CD14-positive monocyte (primary cell): ENCODE data around the gene CDIP1. TPM values are rescaled to one million over a fixed set of nuclear protein-coding genes. Genes with fewer than 3 reads are reported as not detected.

Source experiments
- DNase-seq, 3 donors: peaks; one replicate each; pipeline ENCODE4 v3.0.0-alpha.2; 2011 to 2022
- H2AFZ ChIP-seq: 2 replicates; pipeline ENCODE4 v1.6.0; 2012; ENCODE audit warnings: mild to moderate bottlenecking, low read depth, low read length, inconsistent platforms; ENCODE audit not compliant: insufficient read depth, poor library complexity, severe bottlenecking
- H3K27ac ChIP-seq, 2 donors: 1 replicate in 1 of 2; 2 replicates in 1 of 2; pipeline ENCODE4 v1.5.1; 2012 to 2013; ENCODE audit warnings: low read length in 2 of 2, control low read depth in 1 of 2, inconsistent platforms in 1 of 2, low read depth in 1 of 2, mild to moderate bottlenecking in 1 of 2
- H3K27me3 ChIP-seq, 2 donors: one replicate each; pipeline versions ENCODE4 v1.6.0 to v1.6.1; 2011 to 2013; ENCODE audit warnings: low read length in 2 of 2; ENCODE audit not compliant: control insufficient read depth in 2 of 2, insufficient read depth in 2 of 2
- H3K36me3 ChIP-seq, 2 donors: replicated peaks in 1 of 2; 1 replicate in 1 of 2; 2 replicates in 1 of 2; pipeline versions ENCODE4 v1.5.1 to v1.6.1; 2012 to 2013; ENCODE audit warnings: low read length in 2 of 2, control low read depth in 1 of 2, inconsistent platforms in 1 of 2, mild to moderate bottlenecking in 1 of 2; ENCODE audit not compliant: insufficient read depth in 2 of 2, control insufficient read depth in 1 of 2
- H3K4me1 ChIP-seq, 2 donors: 1 replicate in 1 of 2; 2 replicates in 1 of 2; pipeline versions ENCODE4 v1.5.1 to v1.6.1; 2012 to 2013; ENCODE audit warnings: low read length in 2 of 2, control low read depth in 1 of 2, inconsistent platforms in 1 of 2, mild to moderate bottlenecking in 1 of 2, moderate library complexity in 1 of 2; ENCODE audit not compliant: insufficient read depth in 2 of 2, control insufficient read depth in 1 of 2
- H3K4me2 ChIP-seq: replicated peaks from 2 replicates; pipeline ENCODE3; 2012; ENCODE audit warnings: low read length, moderate library complexity, mild to moderate bottlenecking; ENCODE audit not compliant: poor library complexity, severe bottlenecking; ENCODE audit errors: extremely low read depth
- H3K4me3 ChIP-seq, 3 experiments: fragments of 200-600 bp in 1 of 3; sonication (generic) in 1 of 3; replicated peaks in 1 of 3; 1 replicate in 2 of 3; 2 replicates in 1 of 3; pipeline ENCODE4 v1.5.1; 2011 to 2013; ENCODE audit warnings: low read length in 3 of 3, mild to moderate bottlenecking in 3 of 3, control low read depth in 2 of 3, low read depth in 2 of 3, inconsistent platforms in 1 of 3, moderate library complexity in 1 of 3
- H3K79me2 ChIP-seq: 2 replicates; pipeline ENCODE4 v1.6.0; 2012; ENCODE audit warnings: mild to moderate bottlenecking, control low read depth, inconsistent platforms, low read length, moderate library complexity; ENCODE audit not compliant: insufficient read depth
- H3K9ac ChIP-seq: 2 replicates; pipeline ENCODE4 v1.6.0; 2017; ENCODE audit warnings: low read length, mild to moderate bottlenecking; ENCODE audit not compliant: insufficient read depth, poor library complexity, severe bottlenecking
- H3K9me3 ChIP-seq, 2 donors: replicated peaks in 1 of 2; 1 replicate in 1 of 2; 2 replicates in 1 of 2; pipeline versions ENCODE4 v1.5.1 to v1.6.1; 2012 to 2013; ENCODE audit warnings: low read length in 2 of 2, control low read depth in 1 of 2; ENCODE audit not compliant: control insufficient read depth in 1 of 2, insufficient read depth in 1 of 2
- H4K20me1 ChIP-seq: 2 replicates; pipeline ENCODE4 v1.6.0; 2012; ENCODE audit warnings: mild to moderate bottlenecking, low read length, control low read depth, moderate library complexity; ENCODE audit not compliant: insufficient read depth
- H3K27ac Mint-ChIP-seq, 7 donors: one replicate each; pipeline ENCODE4 v1.8.0; 2020; ENCODE audit warnings: mild to moderate bottlenecking in 7 of 7, mixed read lengths in 7 of 7, moderate library complexity in 6 of 7, inconsistent platforms in 2 of 7
- H3K27me3 Mint-ChIP-seq, 3 donors: one replicate each; pipeline ENCODE4 v1.8.0; 2021 to 2022; ENCODE audit warnings: low read depth in 3 of 3, mild to moderate bottlenecking in 3 of 3, mixed read lengths in 3 of 3, moderate library complexity in 3 of 3, inconsistent platforms in 1 of 3
- H3K36me3 Mint-ChIP-seq, 2 donors: one replicate each; pipeline ENCODE4 v1.8.0; 2020; ENCODE audit warnings: mixed read lengths in 2 of 2, inconsistent platforms in 1 of 2, mild to moderate bottlenecking in 1 of 2
- H3K4me1 Mint-ChIP-seq: one replicate; pipeline ENCODE4 v1.8.0; 2020; ENCODE audit warnings: mild to moderate bottlenecking, mixed read lengths
- H3K4me3 Mint-ChIP-seq, 2 donors: one replicate each; pipeline ENCODE4 v1.8.0; 2020; ENCODE audit warnings: mild to moderate bottlenecking in 2 of 2, mixed read lengths in 2 of 2, moderate library complexity in 1 of 2
- H3K9me3 Mint-ChIP-seq, 7 donors: one replicate each; pipeline ENCODE4 v1.8.0; 2020 to 2022; ENCODE audit warnings: mixed read lengths in 7 of 7, mild to moderate bottlenecking in 6 of 7, moderate library complexity in 6 of 7, inconsistent platforms in 2 of 7
- CTCF ChIP-seq: fragments of 200-600 bp; IDR thresholded peaks from one replicate; pipeline ENCODE4 v1.8.0; 2022; ENCODE audit warnings: antibody characterized with exemption, mild to moderate bottlenecking
- WGBS: methylation state at CpG from one replicate; pipeline ENCODE4 v1.1.5; 2013; ENCODE audit warnings: missing lambda C conversion rate; ENCODE audit not compliant: insufficient coverage; 5-methylcytosine and 5-hydroxymethylcytosine counted together
- intact Hi-C, 2 donors: fragments of 100-400 bp; cut with micrococcal nuclease; formaldehyde crosslinking; loops; one replicate each; pipeline versions ENCODE4 v1.15.0 to v1.15.1; 2023
- polyA plus RNA-seq, 3 donors: library from polyadenylated mRNA; depleted of rRNA in 1 of 3; unstranded in 2 of 3; stranded (reverse) in 1 of 3; fragments of 300-500 nt in 2 of 3; fragments of >200 nt in 1 of 3; fragmentation: Illumina TruSeq in 2 of 3; gene quantifications; 1 replicate in 2 of 3; 2 replicates in 1 of 3; pipeline ENCODE4 v1.2.3, GENCODE V29; 2012 to 2021

Gene CDIP1
- polyA plus RNA-seq, 3 donors = 8.6 to 11.2 (median 10.8) TPM

- peaks cover 0 to 2% (median 0%) of the 10 kb centered on the region in 3 donors for H3K27me3 Mint-ChIP-seq
- Histone ChIP-seq H3K27ac (no peak overlapping the region), H3K36me3 (peaks cover 38 to 49% of the 10 kb centered on the region in 2 donors), H3K4me1 (peaks cover 45 to 51% of the 10 kb centered on the region in 2 donors), H3K9ac (no peak overlapping the region), H3K9me3 (no peaks in the 10 kb centered on the region), H4K20me1 (no peaks in the 10 kb centered on the region), H3K27me3 (no peaks in the 10 kb centered on the region), H2AFZ (no peak overlapping the region), H3K4me3 (no peak overlapping the region), H3K79me2 (peaks cover 13% of the 10 kb centered on the region), H3K4me2 (no peak overlapping the region)
- WGBS = 94% methylated on average over 17 of the region's 17 CpGs
- H3K9me3 Mint-ChIP-seq = peaks cover 0 to 4% (median 0%) of the 10 kb centered on the region in 7 donors
- no peak for DNase-seq
- TF ChIP-seq CTCF = no peak
- H3K4me1 Mint-ChIP-seq = peaks cover 53% of the 10 kb centered on the region
- H3K36me3 Mint-ChIP-seq = peaks cover 45 to 56% of the 10 kb centered on the region in 2 donors
- peak overlapping the region in 3 of 7 donors; percentile 8 to 41 (median 9) for H3K27ac Mint-ChIP-seq
- no peak overlapping the region for H3K4me3 Mint-ChIP-seq
- intact Hi-C loops = loop anchor here (2.0 to 5.0 kb wide), 2 partner anchors 41 to 80 kb away; no protein-coding TSS in a partner anchor
Measured at GRCh38 chr16:4507588-4508345, 30.8 kb downstream of the CDIP1 start.

GRCh38 chr16:4506450-4506849 is 32.1 kb downstream of the CDIP1 start:
- H3K4me1 Mint-ChIP-seq = peaks cover 40% of the 10 kb centered on the region
- peaks cover 0 to 4% (median 0%) of the 10 kb centered on the region in 7 donors for H3K9me3 Mint-ChIP-seq
- Histone ChIP-seq H2AFZ (no peak overlapping the region), H3K4me2 (no peak overlapping the region), H4K20me1 (no peaks in the 10 kb centered on the region), H3K36me3 (peaks cover 30 to 36% of the 10 kb centered on the region in 2 donors), H3K27ac (peak overlapping the region in 1 of 2 donors; percentile 84), H3K4me3 (no peak overlapping the region), H3K79me2 (peaks cover 11% of the 10 kb centered on the region), H3K9me3 (no peaks in the 10 kb centered on the region), H3K27me3 (no peaks in the 10 kb centered on the region), H3K9ac (no peak overlapping the region), H3K4me1 (peaks cover 32 to 38% of the 10 kb centered on the region in 2 donors)
- TF ChIP-seq CTCF = peak; percentile 91
- H3K27me3 Mint-ChIP-seq = peaks cover 0 to 2% (median 2%) of the 10 kb centered on the region in 3 donors
- 7% methylated on average over 3 of the region's 3 CpGs for WGBS
- DNase-seq = peak; percentile 76 to 84 (median 83)
- H3K36me3 Mint-ChIP-seq = peaks cover 35 to 45% of the 10 kb centered on the region in 2 donors
- peak overlapping the region in 6 of 7 donors; percentile 80 to 96 (median 90) for H3K27ac Mint-ChIP-seq
- intact Hi-C loops = loop anchor here (1.0 to 5.0 kb wide), 3 partner anchors 42 to 81 kb away; no protein-coding TSS in a partner anchor
- no peak overlapping the region for H3K4me3 Mint-ChIP-seq
